Measurements from ENCODE around the gene LPP.

Gene LPP

DNA sequence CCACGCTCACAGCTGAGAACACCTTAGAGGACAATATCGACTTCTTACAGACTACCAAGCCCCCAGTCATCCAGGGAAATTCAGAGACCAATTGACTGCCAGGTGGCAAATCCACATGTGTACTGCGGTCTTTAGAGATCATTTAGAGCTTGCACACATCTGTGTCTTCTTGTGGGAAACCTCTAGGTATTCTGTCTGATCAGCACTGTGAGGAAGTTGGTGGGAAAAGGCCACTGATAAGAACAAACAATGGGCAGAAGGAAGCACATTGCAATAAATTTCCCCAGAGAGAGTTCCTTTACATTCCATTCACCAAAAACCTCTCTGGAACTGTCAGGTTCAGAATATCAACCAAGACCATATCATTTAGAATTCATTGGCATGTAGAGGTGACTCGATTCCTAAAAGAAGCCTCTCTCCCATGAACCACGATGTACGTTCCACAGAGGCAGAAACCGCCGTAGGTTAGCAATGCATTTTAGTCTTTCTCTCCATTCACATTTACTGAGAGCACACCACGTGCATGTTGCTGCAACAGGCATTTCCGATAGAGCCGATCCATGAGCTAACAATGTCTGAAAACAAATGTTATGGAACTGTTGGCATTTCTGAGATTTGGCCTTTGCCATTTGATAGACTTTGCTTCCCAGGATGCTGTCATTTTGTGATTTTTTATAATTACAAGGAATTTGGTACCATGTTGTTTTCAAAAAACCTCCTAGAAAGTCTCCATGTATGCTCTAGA lies 730.5 kb downstream of the LPP start:
- TF ChIP-seq POLR2A (IDR thresholded peaks at IDR 0.05; ENCODE audit: low read length): no peak
- no peak for TF ChIP-seq GATA1 (IDR thresholded peaks at IDR 0.05; ENCODE audit: low read depth, low read length)
- no peak for DNase-seq

DNA sequence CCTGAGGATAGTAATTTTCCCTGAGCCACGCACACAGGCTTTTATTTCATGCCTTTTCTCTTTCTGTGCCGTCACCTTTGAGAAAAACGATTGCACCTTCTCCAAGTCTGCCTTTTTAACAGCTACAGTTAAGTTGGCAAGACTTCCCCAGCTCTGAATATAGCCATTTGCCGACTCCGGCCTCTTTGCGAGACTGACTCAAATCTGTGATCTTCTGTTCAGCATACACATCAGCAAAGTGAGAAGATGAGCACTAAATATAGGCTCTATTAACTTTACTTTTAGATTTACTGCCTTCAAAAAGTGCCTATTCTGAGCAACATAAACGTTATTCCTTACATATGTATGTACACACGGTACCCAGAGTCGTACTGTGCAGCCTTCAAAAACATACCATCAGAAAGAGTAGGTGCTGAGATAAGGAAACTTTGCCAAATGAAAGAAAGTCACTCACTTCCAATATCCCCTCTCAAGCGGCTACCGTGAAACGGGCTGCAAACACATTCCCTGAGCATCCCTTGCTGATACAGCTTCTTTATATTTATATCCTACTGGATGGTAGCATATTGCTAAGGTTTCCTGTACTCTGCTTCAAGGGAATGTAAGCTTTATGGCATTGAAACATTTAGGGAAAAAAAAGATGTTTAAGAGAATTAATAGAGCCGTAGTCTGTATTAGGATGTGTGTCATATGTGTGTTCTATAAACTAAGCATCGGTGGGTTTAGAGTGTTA lies 734.5 kb downstream of the LPP start:
- DNase-seq: no peak
- TF ChIP-seq GATA1 (IDR thresholded peaks at IDR 0.05; ENCODE audit: low read depth, low read length) (no peak), POLR2A (IDR thresholded peaks at IDR 0.05; ENCODE audit: low read length) (no peak)

DNA sequence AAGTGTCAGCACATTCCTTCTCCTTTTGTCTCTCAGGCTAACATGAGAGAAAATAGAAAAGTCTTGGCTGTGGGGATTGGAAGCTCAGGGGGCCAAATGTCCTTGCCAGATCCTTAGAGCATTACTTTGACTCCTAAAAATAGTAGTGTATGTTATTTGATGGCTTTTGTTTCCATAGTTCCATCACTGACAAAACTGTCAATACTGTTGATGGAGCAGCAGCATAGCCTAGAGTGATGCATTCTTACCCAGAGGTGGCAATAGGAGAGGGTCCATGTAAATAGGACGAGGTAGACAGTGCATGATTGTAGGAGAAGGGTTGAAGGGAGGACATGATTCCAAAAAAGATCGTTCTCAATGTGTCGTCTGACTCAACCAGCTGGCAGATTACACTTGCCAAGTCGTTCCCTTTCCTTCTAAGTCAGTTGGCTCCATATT lies 735.1 kb downstream of the LPP start:
- TF ChIP-seq POLR2A (IDR thresholded peaks at IDR 0.05; ENCODE audit: low read length) (no peak), GATA1 (IDR thresholded peaks at IDR 0.05; ENCODE audit: low read depth, low read length) (no peak)
- DNase-seq: no peak

DNA sequence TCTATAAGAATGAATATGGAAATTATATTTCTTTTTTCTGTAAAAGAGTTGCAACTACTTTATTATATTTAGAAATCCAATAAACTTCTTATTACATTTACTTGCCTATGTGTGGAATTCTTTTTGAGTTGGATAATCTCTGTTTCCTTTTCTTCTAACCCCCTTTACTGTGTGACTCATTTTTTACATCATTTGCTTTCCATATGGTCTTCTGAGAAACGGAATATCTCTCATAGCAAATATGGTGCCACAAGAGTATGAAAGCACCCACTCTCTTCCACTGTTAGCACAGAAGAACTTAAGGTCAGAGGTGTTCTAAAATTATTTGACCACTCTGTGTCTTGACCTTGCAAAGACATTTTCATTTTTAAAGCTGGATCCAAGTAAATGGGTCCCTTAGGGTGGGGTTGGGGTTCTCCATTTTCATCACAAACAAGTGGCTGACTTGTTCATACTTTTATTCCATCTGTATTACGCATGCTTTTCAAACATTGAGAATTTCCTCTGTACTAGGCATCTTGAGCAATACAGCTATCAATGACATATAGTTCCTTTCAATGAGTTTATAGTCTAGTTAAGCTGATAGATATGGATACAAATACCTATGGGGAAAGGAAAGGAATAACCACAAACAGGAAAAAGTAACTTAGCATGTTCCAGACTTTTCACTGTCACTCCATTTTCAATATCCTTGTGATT lies 736.8 kb downstream of the LPP start:
- TF ChIP-seq POLR2A (IDR thresholded peaks at IDR 0.05; ENCODE audit: low read length): no peak
- no peak for TF ChIP-seq GATA1 (IDR thresholded peaks at IDR 0.05; ENCODE audit: low read depth, low read length)
- DNase-seq: no peak

DNA sequence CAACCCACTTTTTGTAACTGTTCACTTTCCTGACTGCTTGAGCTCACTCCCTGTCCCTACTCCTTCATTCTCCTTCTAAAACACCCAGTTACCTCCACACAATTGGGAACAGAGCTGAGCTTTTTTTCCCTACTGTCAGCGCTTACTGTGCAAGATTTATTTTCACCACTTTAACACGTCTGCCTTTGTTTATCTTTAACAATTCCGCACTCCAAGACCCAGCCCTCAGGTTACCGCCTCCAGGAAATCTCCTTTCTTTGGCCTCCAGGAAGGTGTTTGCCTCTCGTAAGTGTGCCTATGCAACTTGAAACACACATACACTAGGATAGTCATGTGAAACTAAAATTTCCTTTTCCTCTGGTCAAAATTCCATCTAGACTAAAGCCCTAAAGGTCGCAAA lies 745.9 kb downstream of the LPP start:
- TF ChIP-seq POLR2A (IDR thresholded peaks at IDR 0.05; ENCODE audit: low read length): no peak
- no peak for TF ChIP-seq GATA1 (IDR thresholded peaks at IDR 0.05; ENCODE audit: low read depth, low read length)
- DNase-seq: no peak

DNA sequence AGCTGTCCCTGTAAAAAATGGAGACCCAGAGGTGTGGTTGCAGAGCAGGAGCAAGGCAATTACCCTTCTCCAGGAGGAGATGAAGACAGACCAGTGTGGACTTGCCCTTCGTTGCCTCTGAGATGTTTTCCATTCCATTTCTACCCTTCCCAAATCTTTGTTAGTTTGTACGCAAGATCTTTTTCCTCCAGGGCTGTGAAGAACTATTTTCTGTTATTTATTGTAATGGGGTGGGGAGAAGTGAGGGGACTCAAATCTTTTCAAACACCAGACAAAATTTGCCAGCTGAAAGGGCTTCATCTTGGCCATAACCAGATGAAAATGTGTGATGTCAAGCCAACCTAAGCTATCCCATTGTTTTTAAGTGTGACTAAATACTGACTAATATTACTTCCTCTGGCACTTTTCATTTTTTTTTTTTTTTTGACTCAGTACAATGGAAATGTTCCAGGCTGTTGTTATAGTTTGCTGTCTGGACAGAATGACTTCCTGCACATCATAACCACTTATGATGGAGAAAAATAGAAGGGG lies 746.5 kb downstream of the LPP start:
- no peak for DNase-seq
- TF ChIP-seq GATA1 (IDR thresholded peaks at IDR 0.05; ENCODE audit: low read depth, low read length): no peak
- TF ChIP-seq POLR2A (IDR thresholded peaks at IDR 0.05; ENCODE audit: low read length): no peak

DNA sequence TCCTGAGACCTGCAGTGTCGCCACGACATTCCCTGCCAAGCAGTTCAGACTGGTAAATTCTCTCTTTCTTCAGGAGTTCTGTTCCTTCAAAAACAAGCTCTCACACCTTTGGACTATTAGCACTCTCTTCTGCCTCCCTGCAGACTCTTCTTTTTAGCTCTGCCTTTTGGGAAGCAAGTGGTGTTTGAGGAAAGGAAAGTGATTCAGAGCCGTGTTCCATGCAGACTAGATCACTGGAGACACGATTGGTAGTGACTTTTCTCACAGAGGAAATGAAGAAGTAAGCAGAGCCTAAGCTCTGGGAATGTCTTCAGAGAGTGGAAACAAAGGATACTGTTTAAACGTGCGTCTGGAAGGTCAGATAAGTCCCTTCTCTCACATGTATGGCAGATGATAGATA lies 747.2 kb downstream of the LPP start:
- TF ChIP-seq POLR2A (IDR thresholded peaks at IDR 0.05; ENCODE audit: low read length): no peak
- TF ChIP-seq GATA1 (IDR thresholded peaks at IDR 0.05; ENCODE audit: low read depth, low read length): no peak
- DNase-seq: peak in 1 of 2 experiments; percentile 9

DNA sequence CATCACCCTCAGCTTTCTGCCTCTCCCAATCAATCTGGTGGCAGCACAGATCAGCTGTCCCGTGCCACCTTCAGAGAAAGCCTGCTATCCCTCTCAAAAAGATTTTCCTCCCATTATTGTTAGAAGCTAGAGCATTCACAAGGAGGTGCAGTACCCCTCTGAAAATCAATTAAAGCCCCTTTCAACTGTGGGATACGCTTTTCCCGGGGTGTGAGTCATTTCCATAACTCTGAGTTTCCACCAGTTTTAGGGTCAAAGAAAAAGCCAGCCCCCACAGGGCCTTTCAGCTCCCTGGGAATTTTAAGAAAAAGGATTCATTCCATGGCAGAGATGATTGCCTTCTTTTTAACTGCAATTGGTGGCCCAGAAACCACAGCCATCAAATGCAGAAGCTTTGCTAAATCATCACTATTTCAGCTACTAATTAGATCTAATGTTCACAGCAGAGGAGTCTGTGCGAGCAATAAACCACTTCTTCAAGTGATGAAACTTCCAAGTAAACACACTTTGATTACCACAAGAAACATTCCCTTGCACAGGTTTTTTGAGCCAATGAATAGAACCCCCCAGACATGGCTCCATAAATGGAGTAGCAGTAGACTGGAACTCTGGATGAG lies 747.8 kb downstream of the LPP start:
- DNase-seq: no peak
- no peak for TF ChIP-seq GATA1 (IDR thresholded peaks at IDR 0.05; ENCODE audit: low read depth, low read length)
- TF ChIP-seq POLR2A (IDR thresholded peaks at IDR 0.05; ENCODE audit: low read length): no peak

DNA sequence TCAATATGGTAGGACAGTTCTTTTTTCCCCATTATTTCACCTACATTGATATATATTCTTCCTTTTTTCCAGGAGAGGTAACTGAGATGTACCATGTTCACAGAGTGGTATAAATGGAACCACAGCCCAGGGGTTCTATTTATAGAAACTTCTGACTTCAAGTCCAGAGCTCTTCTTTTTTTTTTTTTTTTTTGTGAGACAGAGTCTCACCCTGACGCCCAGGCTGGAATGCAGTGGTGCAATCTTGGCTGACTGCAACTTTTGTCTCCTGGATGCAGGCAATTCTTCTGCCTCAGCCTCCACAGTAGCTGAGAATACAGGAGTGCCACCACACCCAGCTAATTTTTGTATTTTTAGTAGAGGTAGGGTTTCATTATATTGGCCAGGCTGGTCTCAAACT lies 750.7 kb downstream of the LPP start:
- no peak for TF ChIP-seq GATA1 (IDR thresholded peaks at IDR 0.05; ENCODE audit: low read depth, low read length)
- no peak for TF ChIP-seq POLR2A (IDR thresholded peaks at IDR 0.05; ENCODE audit: low read length)
- DNase-seq: no peak

DNA sequence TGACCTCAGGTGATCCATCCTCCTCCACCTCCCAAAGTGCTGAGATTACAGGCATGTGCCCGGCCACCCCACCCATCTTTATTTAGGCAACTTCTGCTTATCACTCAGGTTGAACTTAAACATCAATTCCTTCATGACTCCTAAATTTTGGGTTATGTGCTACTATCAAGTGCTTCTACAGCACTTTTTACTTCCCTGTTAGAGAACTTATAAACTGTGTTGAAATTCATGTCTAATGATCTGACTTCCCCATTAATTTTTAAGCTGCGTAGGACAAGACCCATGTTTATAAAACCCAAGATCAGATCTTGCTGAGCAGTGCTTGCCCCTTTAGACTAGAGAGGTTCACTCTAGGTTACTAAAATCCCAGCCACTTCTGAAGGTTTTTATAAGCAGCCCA lies 751.6 kb downstream of the LPP start:
- DNase-seq: no peak
- no peak for TF ChIP-seq GATA1 (IDR thresholded peaks at IDR 0.05; ENCODE audit: low read depth, low read length)
- TF ChIP-seq POLR2A (IDR thresholded peaks at IDR 0.05; ENCODE audit: low read length): no peak

DNA sequence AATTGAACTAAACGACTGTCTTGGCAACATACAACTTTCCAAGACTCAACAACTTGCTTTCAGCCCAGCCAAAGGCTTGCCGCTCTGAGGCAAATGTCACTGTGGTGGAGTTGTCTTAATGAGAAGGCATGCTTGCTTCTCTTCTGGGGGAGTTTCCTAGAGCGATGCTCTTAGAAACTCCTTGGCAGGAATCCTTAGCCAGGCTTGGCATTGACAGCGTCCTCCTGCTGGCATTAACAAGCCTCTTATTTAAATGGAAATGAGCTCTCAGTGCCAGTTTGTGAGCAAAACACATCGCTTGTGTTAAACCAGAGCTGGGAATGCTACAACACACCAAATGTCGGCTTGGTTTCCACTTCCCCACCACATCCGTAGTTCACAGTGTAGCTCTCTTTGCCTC lies 752.3 kb downstream of the LPP start:
- DNase-seq: no peak
- TF ChIP-seq POLR2A (IDR thresholded peaks at IDR 0.05; ENCODE audit: low read length) (no peak), GATA1 (IDR thresholded peaks at IDR 0.05; ENCODE audit: low read depth, low read length) (no peak)

DNA sequence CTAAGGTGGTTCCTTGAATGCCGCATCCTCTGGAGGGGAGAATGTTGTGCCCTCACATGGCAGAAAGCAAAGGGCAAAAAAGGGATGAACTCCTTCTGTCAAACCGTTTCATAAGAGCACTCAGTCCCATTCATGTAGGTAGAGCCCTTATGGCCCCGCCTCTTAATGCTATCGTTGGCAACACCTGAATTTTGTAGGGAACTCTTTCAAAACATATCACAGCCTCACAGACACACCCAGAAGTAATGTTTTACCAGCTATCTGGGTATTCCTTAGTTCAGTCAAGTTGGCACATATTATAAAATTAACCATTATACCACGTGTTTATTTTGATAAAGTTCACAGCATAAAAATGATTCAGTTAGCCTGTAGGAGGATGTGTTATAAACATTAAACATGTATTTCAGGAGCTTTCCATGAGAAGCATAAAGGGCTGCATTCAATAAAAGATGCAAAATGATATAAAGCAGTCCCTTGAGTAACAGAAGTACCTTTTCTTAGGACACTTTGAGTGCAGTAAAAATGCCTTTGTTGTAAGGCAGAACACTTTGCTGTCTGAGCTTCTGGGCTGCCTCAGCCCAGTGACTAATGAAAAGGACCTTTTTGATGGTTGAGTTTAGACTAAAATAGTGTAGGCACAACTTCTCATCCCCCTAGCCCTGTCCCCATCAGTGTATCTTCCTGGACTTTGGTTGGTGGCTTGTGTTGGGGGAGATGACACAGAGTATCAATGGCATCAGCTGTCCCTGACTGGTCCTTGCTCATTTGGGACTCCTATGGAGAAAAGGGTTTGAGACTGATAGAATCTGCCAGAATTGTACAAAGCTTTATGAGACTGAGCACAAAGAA lies 754.3 kb downstream of the LPP start:
- no peak for DNase-seq
- TF ChIP-seq POLR2A (IDR thresholded peaks at IDR 0.05; ENCODE audit: low read length): no peak
- no peak for TF ChIP-seq GATA1 (IDR thresholded peaks at IDR 0.05; ENCODE audit: low read depth, low read length)
